Measurements from ENCODE around the gene ARPC4.

The ARPC4 gene

GRCh38 chr3:9820946-9821345, 28.1 kb downstream of the ARPC4 start:
- peak; percentile 52 for TF ChIP-seq CTCF (IDR thresholded peaks at IDR 0.05; ENCODE audit: low read depth, low read length)
- DNase-seq (ENCODE audit: low read depth in 2 of 2): peak; percentile 40 to 53

GRCh38 chr3:9825451-9826040, 32.7 kb downstream of the ARPC4 start:
- DNase-seq (ENCODE audit: low read depth in 2 of 2): no peak
- no peak for TF ChIP-seq CTCF (IDR thresholded peaks at IDR 0.05; ENCODE audit: low read depth, low read length)
- H3K4me3 ChIP-seq (replicated peaks in 1 of 2; ENCODE audit: low read depth in 2 of 2, low read length in 2 of 2): no peak overlapping the region

More at GRCh38 chr3:9820946-9821345, 28.1 kb downstream of the ARPC4 start:
- H3K4me3 ChIP-seq (replicated peaks in 1 of 2; ENCODE audit: low read depth in 2 of 2, low read length in 2 of 2): no peak overlapping the region

GRCh38 chr3:9826815-9827573, 34.1 kb downstream of the ARPC4 start:
- DNase-seq (ENCODE audit: low read depth in 2 of 2): peak; percentile 35 to 58
- H3K4me3 ChIP-seq (replicated peaks in 1 of 2; ENCODE audit: low read depth in 2 of 2, low read length in 2 of 2): no peak overlapping the region
- TF ChIP-seq CTCF (IDR thresholded peaks at IDR 0.05; ENCODE audit: low read depth, low read length): peak; percentile 32

- H3K4me3 ChIP-seq (replicated peaks in 1 of 2; ENCODE audit: low read depth in 2 of 2, low read length in 2 of 2): no peak overlapping the region
- DNase-seq (ENCODE audit: low read depth in 2 of 2): no peak
- TF ChIP-seq CTCF (IDR thresholded peaks at IDR 0.05; ENCODE audit: low read depth, low read length): no peak
These were observed 36.2 kb downstream of the ARPC4 start for GRCh38 chr3:9828801-9829755.

- no peak for DNase-seq (ENCODE audit: low read depth in 2 of 2)
- no peak for TF ChIP-seq CTCF (IDR thresholded peaks at IDR 0.05; ENCODE audit: low read depth, low read length)
- no peak overlapping the region for H3K4me3 ChIP-seq (replicated peaks in 1 of 2; ENCODE audit: low read depth in 2 of 2, low read length in 2 of 2)
These were observed 38.4 kb downstream of the ARPC4 start for GRCh38 chr3:9831253-9831652.

- H3K4me3 ChIP-seq (replicated peaks in 1 of 2; ENCODE audit: low read depth in 2 of 2, low read length in 2 of 2): no peak overlapping the region
- DNase-seq (ENCODE audit: low read depth in 2 of 2): no peak
- TF ChIP-seq CTCF (IDR thresholded peaks at IDR 0.05; ENCODE audit: low read depth, low read length): no peak
These were observed 40.2 kb downstream of the ARPC4 start for GRCh38 chr3:9833078-9833477.

Data from cardiac fibroblast (primary cell).